PC-9 (cell line): ENCODE measurements around the gene NAGK.

ENCODE experiments used
- CTCF ChIP-seq: fragments of 200-600 bp; sonication (generic); conservative IDR thresholded peaks from 2 replicates; pipeline ENCODE4 v1.6.1; 2017; ENCODE audit warnings: mixed run types, antibody characterized with exemption, mild to moderate bottlenecking, moderate library complexity
- EZH2 ChIP-seq: fragments of 200-600 bp; sonication (generic); IDR thresholded peaks from 2 replicates; pipeline ENCODE4 v1.8.0; 2017; ENCODE audit warnings: antibody characterized with exemption, low read depth

DNA sequence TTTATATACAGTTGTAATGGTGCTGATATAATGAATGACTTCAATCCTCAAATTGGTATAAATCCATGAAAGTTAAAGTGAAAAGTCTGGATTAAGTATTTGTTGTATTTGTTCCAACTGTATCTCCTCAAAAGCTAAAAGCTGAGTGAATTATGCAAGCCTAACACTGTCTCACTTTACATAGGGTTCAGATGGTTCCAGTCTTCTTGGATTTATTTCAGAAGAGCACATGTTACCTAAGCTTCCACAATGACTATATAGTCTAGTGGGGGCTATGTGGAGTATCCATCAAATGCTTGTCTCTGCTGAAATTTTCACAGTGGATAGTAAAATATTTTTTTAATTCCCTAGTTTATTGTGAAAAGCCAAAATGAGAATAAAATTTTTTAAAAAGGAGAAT lies 48.6 kb downstream of the NAGK start:
- no peak for TF ChIP-seq CTCF
- no peak for TF ChIP-seq EZH2
